Kidney (tissue), 14 donors: ENCODE data around the gene USP48. TPM values are rescaled to one million over a fixed set of nuclear protein-coding genes. Genes with fewer than 3 reads are reported as not detected.

Experiments
- DNase-seq, 5 donors: peaks; one replicate each; pipeline ENCODE4 v3.0.0-alpha.2; 2013 to 2020
- FAIRE-seq: peaks from 2 replicates; lab custom pipeline; 2012; peaks lifted over from hg19 to GRCh38; lab: Jason Lieb, UNC
- H3K27ac ChIP-seq, 2 donors: one replicate each; pipeline ENCODE4 v1.7.0; 2013; ENCODE audit warnings: low read depth in 2 of 2, low read length in 2 of 2, inconsistent platforms in 1 of 2
- H3K27me3 ChIP-seq: one replicate; pipeline ENCODE4 v1.7.1; 2013; ENCODE audit warnings: low read length, inconsistent platforms; ENCODE audit not compliant: control insufficient read depth, insufficient read depth
- H3K36me3 ChIP-seq, 3 donors: one replicate each; pipeline versions ENCODE4 v1.7.0 to v1.7.1; 2013; ENCODE audit warnings: low read length in 3 of 3, control low read depth in 1 of 3, inconsistent platforms in 1 of 3; ENCODE audit not compliant: insufficient read depth in 3 of 3, control insufficient read depth in 2 of 3
- H3K4me1 ChIP-seq, 3 donors: one replicate each; pipeline versions ENCODE4 v1.7.0 to v1.7.1; 2013; ENCODE audit warnings: low read length in 3 of 3, inconsistent platforms in 1 of 3, low read depth in 1 of 3; ENCODE audit not compliant: control insufficient read depth in 2 of 3, insufficient read depth in 2 of 3
- H3K4me3 ChIP-seq, 3 donors: one replicate each; pipeline versions ENCODE4 v1.7.0 to v1.8.1; 2013; ENCODE audit warnings: low read length in 3 of 3, control low read depth in 1 of 3, inconsistent platforms in 1 of 3
- H3K9ac ChIP-seq, 3 donors: one replicate each; pipeline versions ENCODE4 v1.7.0 to v1.7.1; 2013; ENCODE audit warnings: low read length in 3 of 3, control low read depth in 1 of 3, inconsistent platforms in 1 of 3
- H3K9me3 ChIP-seq, 3 donors: one replicate each; pipeline versions ENCODE4 v1.7.0 to v1.7.1; 2013; ENCODE audit warnings: low read length in 3 of 3, control low read depth in 1 of 3, inconsistent platforms in 1 of 3; ENCODE audit not compliant: control insufficient read depth in 2 of 3, insufficient read depth in 1 of 3
- CTCF ChIP-seq: IDR thresholded peaks from 3 replicates; pipeline ENCODE4 v1.5.1; 2012; ENCODE audit warnings: mild to moderate bottlenecking, moderate library complexity, borderline replicate concordance; ENCODE audit not compliant: insufficient read depth; ENCODE audit errors: extremely low read depth
- intact Hi-C: fragments of 100-400 bp; cut with DNase I; formaldehyde crosslinking; loops from one replicate; pipeline ENCODE4 v1.11.1; 2022
- polyA plus RNA-seq: library from polyadenylated mRNA; stranded (reverse); fragments of 350-450 nt; fragmentation: Illumina TruSeq; extraction: RNeasy Lipid Tissue Mini Kit (QIAGEN cat#74804); gene quantifications from one replicate; pipeline ENCODE4 v1.2.3, GENCODE V29; 2014; ENCODE audit warnings: low read depth, low replicate concordance; ENCODE audit not compliant: insufficient read depth
- total RNA-seq: library from RNA; stranded (reverse); fragmentation: NEBNext Ultra II Directional; extraction: Animal tissue kit (Norgen Biotek cat#: 25700); gene quantifications from one replicate; pipeline ENCODE4 v1.2.1, GENCODE V29; 2021
- donor health status: control.
- donor health status: control.
- donor health status: control.
- donor health status: control.
- donor health status: control.
- donor health status: DM: yes; HTN: yes; CAD: no.
- donor health status: Normal renal cell carcinoma (clear cell type).

Gene USP48
- total and polyA plus RNA-seq, 2 donors from 2014 or later, result 16.7 to 62.8 TPM

- Histone ChIP-seq H3K4me1 (peaks cover 0 to 2% (median 0%) of the 10 kb centered on the region in 3 donors), H3K4me3 (no peak within 1 kb of the TSS), H3K9ac (no peak within 1 kb of the TSS), H3K27ac (no peak within 1 kb of the TSS), H3K36me3 (no peaks in the 10 kb centered on the region), H3K27me3 (no peaks in the 10 kb centered on the region), H3K9me3 (peaks cover 0 to 3% (median 0%) of the 10 kb centered on the region in 3 donors)
- FAIRE-seq, result no peak
- no peak for TF ChIP-seq CTCF
- intact Hi-C loops, result no loop called here
- peak in 1 of 5 donors; percentile 30 for DNase-seq
These were observed 28.9 kb upstream of the USP48 start, which contains the start of gene LDLRAD2 for GRCh38 chr1:21811875-21812305. LDLRAD2 (plus strand) TSS chr1:21812265; CDS start chr1:21812452, 187 bp downstream.

GRCh38 chr1:21804536-21804935 is 21.6 kb upstream of the USP48 start:
- no peaks in the 10 kb centered on the region for H3K27me3 ChIP-seq
- no peak overlapping the region for H3K4me3 ChIP-seq
- H3K27ac ChIP-seq, result no peak overlapping the region
- intact Hi-C loops, result no loop called here
- no peaks in the 10 kb centered on the region for H3K9me3 ChIP-seq
- H3K9ac ChIP-seq, result no peak overlapping the region
- H3K36me3 ChIP-seq, result no peaks in the 10 kb centered on the region
- no peak for TF ChIP-seq CTCF
- no peak for FAIRE-seq
- no peaks in the 10 kb centered on the region for H3K4me1 ChIP-seq
- no peak for DNase-seq

GRCh38 chr1:21801100-21801499 is 18.2 kb upstream of the USP48 start:
- intact Hi-C loops, result no loop called here
- DNase-seq, result no peak
- Histone ChIP-seq H3K4me3 (no peak overlapping the region), H3K36me3 (no peaks in the 10 kb centered on the region), H3K9ac (no peak overlapping the region), H3K27ac (no peak overlapping the region), H3K4me1 (no peaks in the 10 kb centered on the region), H3K9me3 (no peaks in the 10 kb centered on the region), H3K27me3 (no peaks in the 10 kb centered on the region)
- TF ChIP-seq CTCF, result no peak
- FAIRE-seq, result no peak

- intact Hi-C loops, result no loop called here
- no peak overlapping the region for H3K4me3 ChIP-seq
- H3K9me3 ChIP-seq, result peaks cover 0 to 5% (median 0%) of the 10 kb centered on the region in 3 donors
- H3K36me3 ChIP-seq, result no peaks in the 10 kb centered on the region
- FAIRE-seq (no peak), DNase-seq (no peak)
- no peak for TF ChIP-seq CTCF
- H3K27ac ChIP-seq, result no peak overlapping the region
- H3K27me3 ChIP-seq, result no peaks in the 10 kb centered on the region
- H3K9ac ChIP-seq, result no peak overlapping the region
- H3K4me1 ChIP-seq, result no peaks in the 10 kb centered on the region
These were observed 16.8 kb upstream of the USP48 start for GRCh38 chr1:21799730-21800129.
